Measurements from ENCODE around the gene ARL2BP. TPM values are rescaled to one million over a fixed set of nuclear protein-coding genes. Genes with fewer than 3 reads are reported as not detected.
"Not testable (repeated sequence)": the region's sequence is repeated elsewhere in the genome, so short reads cannot be mapped to it uniquely, and the experiment has no call there.

The ARL2BP gene
- 10 to 100 TPM; 48.8 to 67.3 (median 65.0) TPM for total RNA-seq

DNA sequence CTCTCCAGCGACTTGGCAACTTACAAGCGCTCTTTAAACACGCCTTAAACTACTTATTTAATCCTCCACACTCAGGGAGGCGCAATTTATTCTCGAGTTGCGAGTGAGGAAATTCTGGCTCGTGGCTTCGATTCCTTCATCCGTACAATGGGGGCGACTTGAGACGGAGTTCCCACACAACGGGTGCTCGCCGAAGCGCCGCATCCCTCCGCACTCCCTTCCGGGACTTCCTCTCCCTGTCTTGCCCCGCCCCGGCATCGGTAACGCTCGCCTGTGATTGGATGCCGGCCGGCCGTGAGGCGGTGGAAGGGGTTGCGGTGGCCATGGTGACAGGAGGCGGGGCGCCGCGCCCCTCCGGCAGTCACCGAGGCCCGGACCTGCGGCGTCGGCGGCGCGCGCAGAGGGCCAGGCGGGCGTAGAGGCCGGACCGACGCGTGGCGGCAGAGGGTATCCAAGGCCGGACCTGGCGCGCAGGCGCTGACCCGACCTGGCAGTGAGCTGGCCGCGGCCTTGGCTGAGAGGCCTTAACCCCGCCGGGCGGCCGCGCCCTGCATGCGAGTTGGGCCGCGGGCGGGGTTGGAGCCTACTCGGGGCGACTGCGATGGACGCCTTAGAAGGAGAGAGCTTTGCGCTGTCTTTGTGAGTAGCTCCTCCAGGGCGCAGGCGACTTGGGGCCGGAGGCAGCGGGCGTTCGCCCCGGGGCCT, at the start of gene ARL2BP:
Gene ARL2BP (plus strand): TSS at position 493 of the 705 bp plus-strand sequence. CDS start 109 bp downstream, at position 602.
- ATAC-seq (ENCODE audit: low FRiP score): peak; percentile 99
- DNase-seq (ENCODE audit: low spot score): peak; percentile 89
- TF ChIP-seq, protein P1, sequence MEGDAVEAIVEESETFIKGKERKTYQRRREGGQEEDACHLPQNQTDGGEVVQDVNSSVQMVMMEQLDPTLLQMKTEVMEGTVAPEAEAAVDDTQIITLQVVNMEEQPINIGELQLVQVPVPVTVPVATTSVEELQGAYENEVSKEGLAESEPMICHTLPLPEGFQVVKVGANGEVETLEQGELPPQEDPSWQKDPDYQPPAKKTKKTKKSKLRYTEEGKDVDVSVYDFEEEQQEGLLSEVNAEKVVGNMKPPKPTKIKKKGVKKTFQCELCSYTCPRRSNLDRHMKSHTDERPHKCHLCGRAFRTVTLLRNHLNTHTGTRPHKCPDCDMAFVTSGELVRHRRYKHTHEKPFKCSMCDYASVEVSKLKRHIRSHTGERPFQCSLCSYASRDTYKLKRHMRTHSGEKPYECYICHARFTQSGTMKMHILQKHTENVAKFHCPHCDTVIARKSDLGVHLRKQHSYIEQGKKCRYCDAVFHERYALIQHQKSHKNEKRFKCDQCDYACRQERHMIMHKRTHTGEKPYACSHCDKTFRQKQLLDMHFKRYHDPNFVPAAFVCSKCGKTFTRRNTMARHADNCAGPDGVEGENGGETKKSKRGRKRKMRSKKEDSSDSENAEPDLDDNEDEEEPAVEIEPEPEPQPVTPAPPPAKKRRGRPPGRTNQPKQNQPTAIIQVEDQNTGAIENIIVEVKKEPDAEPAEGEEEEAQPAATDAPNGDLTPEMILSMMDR (IDR thresholded peaks at IDR 0.05): no peak

DNA sequence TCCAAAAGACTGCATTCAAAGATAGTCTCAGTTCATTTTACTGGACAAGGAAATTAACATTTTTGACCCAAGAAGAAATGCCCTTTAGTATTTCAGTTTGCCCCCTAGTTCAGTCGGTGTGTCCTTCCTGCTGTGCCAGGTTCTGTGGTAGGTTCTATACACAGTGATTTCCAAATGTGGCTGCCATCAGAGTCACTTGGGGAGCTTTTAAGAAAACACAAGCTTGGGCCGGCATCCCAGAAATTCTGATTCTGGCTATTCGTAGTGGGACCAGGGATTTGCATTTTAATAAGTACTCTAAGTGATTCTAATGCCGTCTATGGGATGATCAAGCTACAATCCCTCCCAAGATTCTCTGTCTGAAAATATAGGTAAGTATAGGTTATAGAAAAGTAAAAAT, 48.8 kb upstream of the ARL2BP start:
- no peak for DNase-seq (ENCODE audit: low spot score)
- no peak for ATAC-seq (ENCODE audit: low FRiP score)
- TF ChIP-seq, protein P1 (IDR thresholded peaks at IDR 0.05): no peak

DNA sequence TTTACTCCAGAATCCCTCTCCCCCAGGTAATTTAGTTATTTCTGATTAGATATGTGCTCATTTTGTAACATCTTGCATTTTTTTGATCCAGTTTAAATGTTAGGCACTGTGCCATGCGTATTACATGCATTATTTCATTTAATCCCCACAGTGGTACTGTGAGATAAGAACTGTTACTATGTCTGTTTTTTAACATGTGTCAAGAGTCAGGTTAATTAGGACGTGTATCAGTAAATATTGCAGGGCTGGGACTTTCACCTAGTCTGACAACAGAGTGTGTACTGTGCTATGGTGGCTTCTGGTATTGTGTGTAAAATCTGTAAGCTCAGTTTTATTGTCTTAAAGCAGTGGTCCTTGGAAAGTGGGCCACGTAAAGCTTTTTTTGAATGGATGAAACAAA, 48.3 kb upstream of the ARL2BP start:
- TF ChIP-seq, protein P1 (IDR thresholded peaks at IDR 0.05): no peak
- DNase-seq (ENCODE audit: low spot score): no peak
- no peak for ATAC-seq (ENCODE audit: low FRiP score)

DNA sequence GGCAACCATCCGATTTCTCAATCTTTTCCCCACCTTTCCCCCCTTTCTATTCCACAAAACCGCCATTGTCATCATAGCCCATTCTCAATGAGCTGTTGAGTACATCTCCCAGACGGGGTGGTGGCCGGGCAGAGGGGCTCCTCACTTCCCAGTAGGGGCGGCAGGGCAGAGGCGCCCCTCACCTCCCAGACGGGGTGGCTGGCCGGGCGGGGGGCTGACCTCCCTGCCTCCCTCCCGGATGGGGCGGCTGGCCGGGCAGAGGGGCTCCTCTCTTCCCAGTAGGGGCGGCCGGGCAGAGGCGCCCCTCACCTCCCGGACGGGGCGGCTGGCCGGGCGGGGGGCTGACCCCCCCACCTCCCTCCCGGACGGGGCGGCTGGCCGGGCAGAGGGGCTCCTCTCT, 44.7 kb upstream of the ARL2BP start:
- DNase-seq (ENCODE audit: low spot score); ATAC-seq (ENCODE audit: low FRiP score): not testable (repeated sequence)

DNA sequence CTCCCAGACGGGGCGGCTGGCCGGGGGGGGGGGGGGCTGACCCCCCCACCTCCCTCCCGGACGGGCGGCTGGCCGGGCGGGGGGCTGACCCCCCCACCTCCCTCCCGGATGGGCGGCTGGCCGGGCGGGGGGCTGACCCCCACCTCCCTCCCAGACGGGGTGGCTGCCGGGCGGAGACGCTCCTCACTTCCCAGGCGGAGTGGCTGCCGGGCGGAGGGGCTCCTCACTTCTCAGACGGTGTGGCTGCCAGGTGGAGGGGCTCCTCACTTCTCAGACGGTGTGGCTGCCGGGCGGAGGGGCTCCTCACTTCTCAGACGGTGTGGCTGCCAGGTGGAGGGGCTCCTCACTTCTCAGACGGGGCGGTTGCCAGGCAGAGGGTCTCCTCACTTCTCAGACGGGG, 44.1 kb upstream of the ARL2BP start:
- DNase-seq (ENCODE audit: low spot score); ATAC-seq (ENCODE audit: low FRiP score): not testable (repeated sequence)

DNA sequence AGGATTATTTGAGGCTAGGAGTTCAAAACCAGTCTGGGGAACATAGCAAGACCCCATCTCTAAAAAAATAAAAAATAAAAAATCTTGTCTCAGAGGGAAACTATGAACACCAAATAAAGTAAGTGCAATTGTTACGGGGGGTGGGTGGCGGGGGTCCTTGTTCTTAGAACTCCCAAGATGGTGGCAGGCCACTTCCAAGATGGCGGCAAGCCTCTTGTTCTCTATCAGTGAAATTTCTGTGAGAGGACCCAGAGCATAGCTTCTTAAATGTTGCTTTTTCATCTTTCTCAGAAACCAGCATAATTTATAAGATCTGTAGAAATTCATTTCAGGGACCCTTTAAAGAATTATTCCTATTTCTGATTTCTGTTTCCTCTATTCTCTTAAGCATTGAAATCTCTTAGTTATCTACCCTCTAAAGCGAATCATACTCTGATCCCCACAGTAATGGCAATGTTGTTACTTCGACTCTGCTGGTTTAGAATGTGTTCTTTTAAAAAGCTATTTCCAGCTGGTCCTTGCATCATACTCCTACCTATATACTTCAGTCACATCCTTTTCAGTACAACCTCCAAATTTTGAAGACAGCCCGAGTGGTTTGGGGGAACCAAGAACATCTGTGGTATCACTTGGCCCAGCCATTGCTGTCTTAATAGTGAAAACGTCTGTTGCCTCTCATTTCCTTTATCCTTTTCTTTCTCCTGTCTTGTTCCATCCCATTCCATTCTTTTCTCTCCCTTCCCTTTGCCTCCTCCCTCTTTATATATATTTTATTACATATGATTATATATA, 42.8 kb upstream of the ARL2BP start:
- ATAC-seq (ENCODE audit: low FRiP score): no peak
- TF ChIP-seq, protein P1 (IDR thresholded peaks at IDR 0.05): no peak
- no peak for DNase-seq (ENCODE audit: low spot score)

DNA sequence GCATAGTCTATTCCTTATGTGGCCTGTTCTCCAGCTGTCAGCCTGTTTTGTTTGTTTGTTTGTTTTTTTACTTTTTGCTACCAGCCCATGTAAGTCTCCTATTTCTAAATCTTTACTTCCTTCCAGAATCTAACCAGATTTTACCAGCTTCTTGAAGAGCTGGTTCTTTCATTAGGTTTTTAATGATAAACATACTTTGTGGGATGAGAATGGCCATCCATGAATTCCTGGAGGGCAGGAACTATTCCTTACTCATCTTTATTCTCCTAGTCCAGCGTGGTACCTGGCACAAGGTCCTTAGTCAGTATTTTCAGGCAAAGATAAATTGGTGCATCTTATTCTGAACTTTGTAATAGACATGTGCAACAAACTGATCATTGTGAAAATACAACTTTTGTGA, 41.6 kb upstream of the ARL2BP start:
- TF ChIP-seq, protein P1 (IDR thresholded peaks at IDR 0.05): no peak
- DNase-seq (ENCODE audit: low spot score): no peak
- no peak for ATAC-seq (ENCODE audit: low FRiP score)

DNA sequence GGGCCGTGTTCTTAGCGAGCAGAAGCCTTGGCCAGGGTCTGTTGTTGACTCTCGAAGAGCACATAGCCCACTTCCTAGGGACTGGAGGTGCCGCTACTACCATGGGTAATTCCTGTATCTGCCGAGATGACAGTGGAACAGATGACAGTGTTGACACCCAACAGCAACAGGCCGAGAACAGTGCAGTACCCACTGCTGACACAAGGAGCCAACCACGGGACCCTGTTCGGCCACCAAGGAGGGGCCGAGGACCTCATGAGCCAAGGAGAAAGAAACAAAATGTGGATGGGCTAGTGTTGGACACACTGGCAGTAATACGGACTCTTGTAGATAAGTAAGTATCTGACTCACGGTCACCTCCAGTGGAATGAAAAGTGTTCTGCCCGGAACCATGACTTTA, 40.4 kb upstream of the ARL2BP start:
- ATAC-seq (ENCODE audit: low FRiP score): no peak
- no peak for DNase-seq (ENCODE audit: low spot score)
- TF ChIP-seq, protein P1 (IDR thresholded peaks at IDR 0.05): no peak

All from omental fat pad (tissue), 4 donors.